ENCODE measurements around the gene OAT.

DNA sequence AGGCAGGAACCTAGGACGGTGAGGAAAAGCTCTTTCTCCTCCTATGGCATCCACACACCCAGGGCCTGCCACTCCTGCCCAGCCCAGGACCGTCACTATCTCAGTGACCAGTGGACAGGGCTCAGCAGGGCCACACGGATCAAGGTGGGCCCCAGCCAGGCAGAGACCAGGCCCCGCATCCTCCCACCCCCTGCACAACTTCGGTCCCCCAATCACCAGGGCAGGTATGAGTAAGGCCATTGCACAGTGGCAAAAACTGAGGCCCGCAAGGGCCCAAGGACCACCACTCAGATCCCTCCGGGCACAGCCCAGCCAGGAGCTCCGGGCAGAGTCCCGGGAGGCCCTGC, 30.3 kb downstream of the OAT start:
- TF ChIP-seq POLR2A (IDR thresholded peaks at IDR 0.05) (no peak), CTCF (IDR thresholded peaks at IDR 0.05) (no peak)
